Activated B cell treated with CpG ODN at 0.5 μM for 24 hours (primary cell): ENCODE data around the gene ARHGEF38. TPM values are rescaled to one million over a fixed set of nuclear protein-coding genes. Genes with fewer than 3 reads are reported as not detected.

Experiments
- ATAC-seq: fragments of 200-7000 bp; cut with Tn5 transposase; one replicate; pipeline ENCODE4 v1.10.0; 2021; ENCODE audit warnings: low read depth, mild to moderate bottlenecking, moderate library complexity
- CTCF ChIA-PET: fragments of 350-600 bp; sonication (Branson Sonifier 250); formaldehyde crosslinking; loops from one replicate; lab custom pipeline; 2021; ENCODE audit warnings: antibody characterized with exemption; lab: Charles Lee
- POLR2A ChIA-PET: fragments of 350-600 bp; sonication (Branson Sonifier 250); formaldehyde crosslinking; loops from one replicate; lab custom pipeline; 2021; ENCODE audit warnings: antibody characterized with exemption; lab: Charles Lee
- DNase-seq: peaks from one replicate; pipeline ENCODE4 v3.0.0; 2022
- H3K27ac Mint-ChIP-seq: one replicate; pipeline ENCODE4 v1.8.0; 2020; ENCODE audit warnings: mixed read lengths
- H3K27me3 Mint-ChIP-seq: one replicate; pipeline ENCODE4 v1.8.0; 2021; ENCODE audit warnings: mixed read lengths
- H3K36me3 Mint-ChIP-seq: one replicate; pipeline ENCODE4 v1.8.0; 2021; ENCODE audit warnings: low read depth, mixed read lengths
- H3K4me1 Mint-ChIP-seq: one replicate; pipeline ENCODE4 v1.8.0; 2021; ENCODE audit warnings: mixed read lengths
- H3K4me3 Mint-ChIP-seq: one replicate; pipeline ENCODE4 v1.8.0; 2020; ENCODE audit warnings: mild to moderate bottlenecking, mixed read lengths
- H3K9me3 Mint-ChIP-seq: one replicate; pipeline ENCODE4 v1.8.0; 2020; ENCODE audit warnings: mixed read lengths
- intact Hi-C: fragments of 100-400 bp; cut with micrococcal nuclease; formaldehyde crosslinking; loops from one replicate; pipeline ENCODE4 v1.15.1; 2024
- total RNA-seq: library from RNA; stranded (reverse); gene quantifications from 2 replicates; pipeline ENCODE4 v1.2.3, GENCODE V29; 2022
- TF ChIP-seq, protein P1 (sequence below): fragments of 200-600 bp; IDR thresholded peaks from one replicate; pipeline ENCODE4 v1.8.0; 2022; ENCODE audit warnings: antibody characterized with exemption, mild to moderate bottlenecking

The ARHGEF38 gene
- total RNA-seq, 1 donor from 2014 or later = not detected

DNA sequence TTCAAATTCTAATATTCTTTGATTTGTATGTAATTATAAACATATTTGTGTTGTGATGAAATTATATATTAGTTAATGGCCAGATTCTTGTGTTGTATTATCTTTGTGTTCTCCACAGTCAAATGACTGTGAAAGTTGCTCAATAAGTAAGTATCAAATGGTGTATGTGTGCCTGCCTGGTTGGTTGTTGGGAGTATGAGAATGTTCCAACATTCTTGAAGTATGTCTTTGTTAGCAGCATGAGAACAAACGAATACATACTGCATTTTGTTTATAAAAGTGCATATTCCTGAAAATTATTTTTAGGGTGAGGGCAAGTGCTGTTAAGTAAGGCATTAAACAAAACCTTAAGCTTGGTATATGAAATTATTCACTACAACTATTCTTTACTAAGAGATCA lies 16.2 kb downstream of the ARHGEF38 start:
- ATAC-seq = no peak
- H3K36me3 Mint-ChIP-seq = no peaks in the 10 kb centered on the region
- ChIA-PET CTCF (no interaction called here), POLR2A (no interaction called here)
- no peaks in the 10 kb centered on the region for H3K27me3 Mint-ChIP-seq
- no peak overlapping the region for H3K27ac Mint-ChIP-seq
- TF ChIP-seq, protein P1, sequence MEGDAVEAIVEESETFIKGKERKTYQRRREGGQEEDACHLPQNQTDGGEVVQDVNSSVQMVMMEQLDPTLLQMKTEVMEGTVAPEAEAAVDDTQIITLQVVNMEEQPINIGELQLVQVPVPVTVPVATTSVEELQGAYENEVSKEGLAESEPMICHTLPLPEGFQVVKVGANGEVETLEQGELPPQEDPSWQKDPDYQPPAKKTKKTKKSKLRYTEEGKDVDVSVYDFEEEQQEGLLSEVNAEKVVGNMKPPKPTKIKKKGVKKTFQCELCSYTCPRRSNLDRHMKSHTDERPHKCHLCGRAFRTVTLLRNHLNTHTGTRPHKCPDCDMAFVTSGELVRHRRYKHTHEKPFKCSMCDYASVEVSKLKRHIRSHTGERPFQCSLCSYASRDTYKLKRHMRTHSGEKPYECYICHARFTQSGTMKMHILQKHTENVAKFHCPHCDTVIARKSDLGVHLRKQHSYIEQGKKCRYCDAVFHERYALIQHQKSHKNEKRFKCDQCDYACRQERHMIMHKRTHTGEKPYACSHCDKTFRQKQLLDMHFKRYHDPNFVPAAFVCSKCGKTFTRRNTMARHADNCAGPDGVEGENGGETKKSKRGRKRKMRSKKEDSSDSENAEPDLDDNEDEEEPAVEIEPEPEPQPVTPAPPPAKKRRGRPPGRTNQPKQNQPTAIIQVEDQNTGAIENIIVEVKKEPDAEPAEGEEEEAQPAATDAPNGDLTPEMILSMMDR = no peak
- DNase-seq = no peak
- no peak overlapping the region for H3K4me3 Mint-ChIP-seq
- no peaks in the 10 kb centered on the region for H3K9me3 Mint-ChIP-seq
- H3K4me1 Mint-ChIP-seq = no peaks in the 10 kb centered on the region
- intact Hi-C loops = no loop called here

DNA sequence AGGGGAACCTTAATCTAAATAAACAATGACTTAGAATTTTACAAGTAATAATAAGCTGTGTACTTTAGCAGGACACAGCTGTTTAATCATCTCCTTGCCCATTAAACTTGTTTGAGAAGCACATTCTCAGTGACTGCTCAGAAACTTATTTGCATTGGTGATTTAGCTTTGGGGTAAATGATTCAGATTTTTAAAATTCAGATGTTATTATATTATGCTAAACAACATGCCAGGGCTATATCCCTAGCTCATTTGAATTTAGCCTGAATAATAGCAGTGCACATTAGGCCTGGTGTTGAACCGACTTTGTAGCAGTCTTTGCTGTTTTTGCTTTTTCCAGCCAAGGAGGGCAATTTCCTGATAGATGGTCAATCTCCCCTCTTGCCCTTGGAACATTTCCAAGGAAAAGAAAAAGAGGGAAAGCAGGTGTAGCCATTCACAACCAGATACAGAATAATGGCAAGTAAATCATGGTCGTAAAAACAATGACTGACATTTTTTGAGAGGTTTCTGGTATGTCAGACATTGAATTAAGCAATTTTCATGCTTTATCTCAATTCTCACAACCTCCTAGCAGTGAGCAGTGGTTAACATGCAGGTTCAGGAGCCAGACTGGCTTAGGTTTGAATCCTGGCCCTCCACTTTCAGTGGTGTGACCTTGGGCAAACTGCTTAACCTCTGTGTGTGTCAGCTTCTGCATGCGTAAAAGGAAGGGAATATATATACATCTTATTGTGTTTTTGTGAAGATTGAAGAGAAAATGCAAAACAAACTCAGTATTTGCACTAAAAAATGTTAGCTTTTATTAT lies 16.8 kb downstream of the ARHGEF38 start:
- no peaks in the 10 kb centered on the region for H3K9me3 Mint-ChIP-seq
- no peak overlapping the region for H3K27ac Mint-ChIP-seq
- DNase-seq = no peak
- H3K27me3 Mint-ChIP-seq = no peaks in the 10 kb centered on the region
- no peak for ATAC-seq
- ChIA-PET POLR2A (no interaction called here), CTCF (no interaction called here)
- H3K4me3 Mint-ChIP-seq = no peak overlapping the region
- H3K4me1 Mint-ChIP-seq = no peaks in the 10 kb centered on the region
- no peaks in the 10 kb centered on the region for H3K36me3 Mint-ChIP-seq
- intact Hi-C loops = no loop called here
- TF ChIP-seq, protein P1 = no peak

DNA sequence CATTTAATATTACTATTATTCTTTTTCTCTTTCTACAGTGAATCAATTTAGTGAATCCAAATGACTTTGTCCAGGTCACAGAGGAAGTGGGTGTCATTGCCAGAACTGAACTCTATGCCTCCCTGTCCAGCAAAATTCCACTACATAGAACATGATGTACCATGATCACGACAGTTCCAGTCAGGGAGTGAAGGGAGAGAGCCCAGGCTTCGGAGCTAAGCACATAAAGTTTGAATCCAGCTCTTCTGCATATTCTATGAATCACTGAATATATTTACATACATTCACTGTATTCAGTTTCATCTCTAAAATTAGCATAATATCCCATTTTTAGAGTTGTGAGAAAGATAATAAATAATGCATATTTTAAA lies 17.4 kb downstream of the ARHGEF38 start:
- Mint-ChIP-seq H3K4me3 (no peak overlapping the region), H3K27me3 (no peaks in the 10 kb centered on the region), H3K4me1 (no peaks in the 10 kb centered on the region), H3K9me3 (no peaks in the 10 kb centered on the region), H3K36me3 (no peaks in the 10 kb centered on the region), H3K27ac (no peak overlapping the region)
- CTCF ChIA-PET = no interaction called here
- intact Hi-C loops = no loop called here
- ATAC-seq (no peak), DNase-seq (no peak)
- TF ChIP-seq, protein P1 = no peak
- POLR2A ChIA-PET = no interaction called here

DNA sequence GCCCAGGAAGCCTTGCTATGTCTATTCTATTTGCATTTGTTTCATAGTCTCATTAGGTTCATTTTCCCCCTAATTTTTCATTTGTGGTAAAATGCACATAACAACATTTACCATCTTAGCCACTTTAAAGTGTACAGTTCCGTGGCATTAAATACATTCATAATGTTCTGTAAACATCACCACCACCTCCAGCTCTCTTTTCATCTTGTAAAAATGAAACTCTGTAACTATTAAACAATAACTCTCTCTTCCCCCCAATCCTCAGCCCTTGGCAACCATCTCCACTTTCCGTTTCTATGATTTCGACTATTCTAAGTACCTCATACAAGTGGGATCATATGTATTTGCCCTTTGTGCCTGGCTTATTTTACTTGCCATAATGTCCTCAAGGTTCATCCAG lies 19.9 kb downstream of the ARHGEF38 start:
- Mint-ChIP-seq H3K9me3 (no peaks in the 10 kb centered on the region), H3K36me3 (no peaks in the 10 kb centered on the region), H3K27ac (no peak overlapping the region), H3K27me3 (no peaks in the 10 kb centered on the region), H3K4me3 (no peak overlapping the region), H3K4me1 (no peaks in the 10 kb centered on the region)
- DNase-seq = no peak
- TF ChIP-seq, protein P1 = no peak
- CTCF ChIA-PET = no interaction called here
- POLR2A ChIA-PET = no interaction called here
- intact Hi-C loops = no loop called here
- ATAC-seq = no peak

DNA sequence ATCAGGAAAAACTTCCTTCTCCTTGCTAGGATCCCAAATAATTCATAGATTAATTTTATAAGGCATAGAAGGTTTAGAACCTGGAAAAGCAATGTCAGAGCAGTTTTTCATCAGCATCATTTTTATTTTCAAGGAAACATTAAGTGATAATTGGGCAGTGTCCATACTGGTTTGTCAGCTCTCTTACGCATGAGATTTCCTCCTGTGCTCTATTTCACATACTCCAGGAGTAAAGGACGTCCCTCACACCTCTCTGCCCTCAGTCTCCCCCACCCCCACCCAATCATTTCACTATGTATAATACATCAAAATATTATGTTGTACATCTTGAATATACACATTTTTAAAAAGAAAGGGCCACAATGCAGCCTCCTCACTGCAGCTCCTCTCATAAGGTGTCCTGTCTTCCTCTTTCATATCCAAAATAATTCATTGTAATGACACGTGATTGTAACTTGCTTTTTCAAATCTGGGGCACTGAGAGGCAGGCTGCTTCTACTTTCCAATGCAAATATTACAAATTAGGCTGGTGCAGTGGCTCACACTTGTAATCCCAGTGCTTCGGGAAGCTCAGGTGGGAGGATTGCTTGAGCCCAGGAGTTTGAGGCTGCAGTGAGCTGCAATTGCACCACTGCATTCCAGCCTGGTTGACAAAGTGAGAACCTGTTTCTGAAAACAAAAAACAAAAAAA lies 34.4 kb downstream of the ARHGEF38 start:
- H3K4me1 Mint-ChIP-seq = no peaks in the 10 kb centered on the region
- intact Hi-C loops = no loop called here
- CTCF ChIA-PET = no interaction called here

More for the DNA sequence above, 34.4 kb downstream of the ARHGEF38 start:
- peaks cover 7% of the 10 kb centered on the region for H3K27me3 Mint-ChIP-seq
- POLR2A ChIA-PET = no interaction called here
- H3K36me3 Mint-ChIP-seq = no peaks in the 10 kb centered on the region
- no peaks in the 10 kb centered on the region for H3K9me3 Mint-ChIP-seq
- H3K4me3 Mint-ChIP-seq = no peak overlapping the region
- no peak overlapping the region for H3K27ac Mint-ChIP-seq
- TF ChIP-seq, protein P1 = no peak
- DNase-seq (no peak), ATAC-seq (no peak)
